ENCODE results near the gene PALS2.

- TF ChIP-seq, protein P1, sequence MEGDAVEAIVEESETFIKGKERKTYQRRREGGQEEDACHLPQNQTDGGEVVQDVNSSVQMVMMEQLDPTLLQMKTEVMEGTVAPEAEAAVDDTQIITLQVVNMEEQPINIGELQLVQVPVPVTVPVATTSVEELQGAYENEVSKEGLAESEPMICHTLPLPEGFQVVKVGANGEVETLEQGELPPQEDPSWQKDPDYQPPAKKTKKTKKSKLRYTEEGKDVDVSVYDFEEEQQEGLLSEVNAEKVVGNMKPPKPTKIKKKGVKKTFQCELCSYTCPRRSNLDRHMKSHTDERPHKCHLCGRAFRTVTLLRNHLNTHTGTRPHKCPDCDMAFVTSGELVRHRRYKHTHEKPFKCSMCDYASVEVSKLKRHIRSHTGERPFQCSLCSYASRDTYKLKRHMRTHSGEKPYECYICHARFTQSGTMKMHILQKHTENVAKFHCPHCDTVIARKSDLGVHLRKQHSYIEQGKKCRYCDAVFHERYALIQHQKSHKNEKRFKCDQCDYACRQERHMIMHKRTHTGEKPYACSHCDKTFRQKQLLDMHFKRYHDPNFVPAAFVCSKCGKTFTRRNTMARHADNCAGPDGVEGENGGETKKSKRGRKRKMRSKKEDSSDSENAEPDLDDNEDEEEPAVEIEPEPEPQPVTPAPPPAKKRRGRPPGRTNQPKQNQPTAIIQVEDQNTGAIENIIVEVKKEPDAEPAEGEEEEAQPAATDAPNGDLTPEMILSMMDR (IDR thresholded peaks at IDR 0.05): no peak
- TF ChIP-seq POLR2A (IDR thresholded peaks at IDR 0.05): no peak
These were observed 35.8 kb downstream of the PALS2 start for GRCh38 chr7:24609059-24609458.

All from vagina (tissue), 2 donors.